Non-pigmented ciliary epithelial cell (primary cell): ENCODE data around the gene CPT1B.

Source experiments
- DNase-seq: peaks from one replicate; pipeline ENCODE4 v3.0.0-alpha.2; 2010; ENCODE audit warnings: low read depth

Gene CPT1B

GRCh38 chr22:50569896-50570535, 8.2 kb downstream of the CPT1B start:
- no peak for DNase-seq

- DNase-seq, result no peak
These were observed 9.2 kb downstream of the CPT1B start for GRCh38 chr22:50569041-50569459.

- no peak for DNase-seq
These were observed 9.6 kb downstream of the CPT1B start for GRCh38 chr22:50568626-50569025.

GRCh38 chr22:50567721-50568252, 10.4 kb downstream of the CPT1B start:
- DNase-seq, result no peak

- no peak for DNase-seq
These were observed 13.9 kb downstream of the CPT1B start for GRCh38 chr22:50564289-50564688.

- no peak for DNase-seq
These were observed 14.6 kb downstream of the CPT1B start for GRCh38 chr22:50563413-50564160.

- no peak for DNase-seq
These were observed 15.5 kb downstream of the CPT1B start, which contains the start of gene SYCE3 for GRCh38 chr22:50562523-50563412. Gene SYCE3 (minus strand): TSS chr22:50562919. CDS start chr22:50556405, 6,514 bp downstream.

GRCh38 chr22:50561401-50562358, 16.5 kb downstream of the CPT1B start:
- no peak for DNase-seq

- no peak for DNase-seq
These were observed 18.2 kb downstream of the CPT1B start for GRCh38 chr22:50560034-50560433.

GRCh38 chr22:50556703-50557102, 21.5 kb downstream of the CPT1B start:
- DNase-seq, result no peak

- no peak for DNase-seq
These were observed 24.9 kb downstream of the CPT1B start for GRCh38 chr22:50553310-50553709.

GRCh38 chr22:50551160-50551752, 27.0 kb downstream of the CPT1B start:
- no peak for DNase-seq

- no peak for DNase-seq
These were observed 27.8 kb downstream of the CPT1B start for GRCh38 chr22:50550395-50550794.

GRCh38 chr22:50548921-50549790, 29.1 kb downstream of the CPT1B start:
- no peak for DNase-seq

GRCh38 chr22:50548040-50548920, 29.9 kb downstream of the CPT1B start:
- no peak for DNase-seq

GRCh38 chr22:50547263-50547985, 30.8 kb downstream of the CPT1B start:
- DNase-seq, result no peak

GRCh38 chr22:50546326-50547262, 31.6 kb downstream of the CPT1B start:
- DNase-seq, result no peak
